GM19438 (cell line): ENCODE data around the gene ZNF385C.

ENCODE experiments used
- ATAC-seq: cut with Tn5 transposase; IDR thresholded peaks from one replicate; pipeline ENCODE4 v1.9.1; 2021; ENCODE audit warnings: low read depth; ENCODE audit not compliant: unreplicated experiment

ZNF385C gene

GRCh38 chr17:42087042-42087701 lies 11.1 kb downstream of the ZNF385C start:
- ATAC-seq = no peak

GRCh38 chr17:42081516-42082129 lies 16.6 kb downstream of the ZNF385C start:
- no peak for ATAC-seq

- no peak for ATAC-seq
Observed at GRCh38 chr17:42079541-42079940, 18.7 kb downstream of the ZNF385C start.

GRCh38 chr17:42078396-42079043 lies 19.8 kb downstream of the ZNF385C start:
- no peak for ATAC-seq

- no peak for ATAC-seq
Observed at GRCh38 chr17:42077755-42078154, 20.5 kb downstream of the ZNF385C start.

- ATAC-seq = no peak
Observed at GRCh38 chr17:42076797-42077559, 21.3 kb downstream of the ZNF385C start.

- ATAC-seq = no peak
Observed at GRCh38 chr17:42075789-42076188, 22.5 kb downstream of the ZNF385C start.

GRCh38 chr17:42072323-42073187 lies 25.7 kb downstream of the ZNF385C start:
- no peak for ATAC-seq

GRCh38 chr17:42071810-42072209 lies 26.5 kb downstream of the ZNF385C start:
- ATAC-seq = no peak

GRCh38 chr17:42068979-42069378 lies 29.3 kb downstream of the ZNF385C start:
- ATAC-seq = no peak

- ATAC-seq = no peak
Observed at GRCh38 chr17:42067371-42068091, 30.7 kb downstream of the ZNF385C start.

- ATAC-seq = no peak
Observed at GRCh38 chr17:42065201-42065600, 33.1 kb downstream of the ZNF385C start.

- ATAC-seq = no peak
Observed at GRCh38 chr17:42062681-42063080, 35.6 kb downstream of the ZNF385C start.

GRCh38 chr17:42061646-42062487 lies 36.4 kb downstream of the ZNF385C start:
- no peak for ATAC-seq

GRCh38 chr17:42060231-42060630 lies 38.0 kb downstream of the ZNF385C start:
- ATAC-seq = no peak

- ATAC-seq = no peak
Observed at GRCh38 chr17:42059815-42060214, 38.5 kb downstream of the ZNF385C start.

GRCh38 chr17:42058063-42058462 lies 40.2 kb downstream of the ZNF385C start:
- ATAC-seq = no peak

- ATAC-seq = no peak
Observed at GRCh38 chr17:42056635-42057034, 41.6 kb downstream of the ZNF385C start.

GRCh38 chr17:42055496-42055895 lies 42.8 kb downstream of the ZNF385C start:
- ATAC-seq = no peak
